GM18951 (cell line): ENCODE results near the gene COLEC11.

Experiments used
- POLR2A ChIP-seq: IDR thresholded peaks from 4 replicates; pipeline ENCODE4 v1.6.1; 2011; ENCODE audit warnings: mild to moderate bottlenecking; ENCODE audit not compliant: insufficient read length, insufficient read depth; ENCODE audit errors: extremely low read depth
- in situ Hi-C: fragments of 300-500 bp; cut with MboI; formaldehyde crosslinking; loops from one replicate; pipeline ENCODE4 v1.12.0; 2022; ENCODE audit warnings: low sequenced_read_pairs, mixed read lengths, inconsistent platforms; ENCODE audit not compliant: unreplicated experiment

Gene COLEC11

GRCh38 chr2:3672861-3673678 lies 78.2 kb downstream of the COLEC11 start:
- no peak for TF ChIP-seq POLR2A
- in situ Hi-C loops: no loop called here

- in situ Hi-C loops: no loop called here
- no peak for TF ChIP-seq POLR2A
Observed at GRCh38 chr2:3674066-3674845, 79.3 kb downstream of the COLEC11 start.

GRCh38 chr2:3675687-3676086 lies 80.8 kb downstream of the COLEC11 start:
- in situ Hi-C loops: no loop called here

GRCh38 chr2:3677436-3677835 lies 82.5 kb downstream of the COLEC11 start:
- in situ Hi-C loops: no loop called here
- TF ChIP-seq POLR2A: no peak

More at GRCh38 chr2:3675687-3676086, 80.8 kb downstream of the COLEC11 start:
- TF ChIP-seq POLR2A: no peak

GRCh38 chr2:3678212-3678611 lies 83.3 kb downstream of the COLEC11 start:
- TF ChIP-seq POLR2A: no peak
- in situ Hi-C loops: no loop called here

- TF ChIP-seq POLR2A: no peak
- in situ Hi-C loops: no loop called here
Observed at GRCh38 chr2:3679180-3679579, 84.3 kb downstream of the COLEC11 start.

- in situ Hi-C loops: no loop called here
- TF ChIP-seq POLR2A: no peak
Observed at GRCh38 chr2:3679616-3680393, 84.9 kb downstream of the COLEC11 start.

- no peak for TF ChIP-seq POLR2A
- in situ Hi-C loops: no loop called here
Observed at GRCh38 chr2:3680548-3681345, 85.8 kb downstream of the COLEC11 start.

GRCh38 chr2:3681625-3682024 lies 86.7 kb downstream of the COLEC11 start:
- in situ Hi-C loops: no loop called here
- no peak for TF ChIP-seq POLR2A

GRCh38 chr2:3682811-3683210 lies 87.9 kb downstream of the COLEC11 start:
- in situ Hi-C loops: no loop called here
- TF ChIP-seq POLR2A: no peak

GRCh38 chr2:3683748-3684454 lies 89.0 kb downstream of the COLEC11 start:
- no peak for TF ChIP-seq POLR2A
- in situ Hi-C loops: no loop called here

GRCh38 chr2:3689998-3690748 lies 95.3 kb downstream of the COLEC11 start:
- no peak for TF ChIP-seq POLR2A
- in situ Hi-C loops: no loop called here

- in situ Hi-C loops: no loop called here
- no peak for TF ChIP-seq POLR2A
Observed at GRCh38 chr2:3692375-3692774, 97.5 kb downstream of the COLEC11 start.
